GM23338 (cell line): Measurements from ENCODE around the gene YAP1.

Experiments used
- CREB1 ChIP-seq: fragments of 250-450 bp; sonication (Bioruptor Pico); IDR thresholded peaks from 2 replicates; pipeline ENCODE4 v1.5.0; 2020; ENCODE audit warnings: low read depth, mild to moderate bottlenecking, moderate library complexity
- CTCF ChIP-seq, 2 experiments: fragments of 200-600 bp in 1 of 2; sonication (generic) in 1 of 2; conservative IDR thresholded peaks; 2 replicates each; pipeline versions ENCODE4 v1.5.1 to v1.6.1; 2016 to 2017; ENCODE audit warnings: antibody characterized with exemption in 2 of 2, low read depth in 2 of 2, mild to moderate bottlenecking in 2 of 2, moderate library complexity in 1 of 2
- ETS1 ChIP-seq: IDR thresholded peaks from 2 replicates; pipeline ENCODE4 v1.6.1; 2016; ENCODE audit warnings: antibody characterized with exemption
- EZH2 ChIP-seq: fragments of 200-600 bp; sonication (generic); IDR thresholded peaks from one replicate; pipeline ENCODE4 v1.8.0; 2017; ENCODE audit warnings: antibody characterized with exemption, mild to moderate bottlenecking, low read depth; ENCODE audit not compliant: unreplicated experiment
- EZH2phosphoT487 ChIP-seq: fragments of 200-600 bp; sonication (generic); IDR thresholded peaks from one replicate; pipeline ENCODE4 v1.8.1; 2018; ENCODE audit warnings: antibody characterized with exemption; ENCODE audit not compliant: unreplicated experiment
- JUNB ChIP-seq: IDR thresholded peaks from one replicate; pipeline ENCODE4 v1.6.1; 2016; ENCODE audit warnings: antibody characterized with exemption; ENCODE audit not compliant: unreplicated experiment
- POLR2AphosphoS5 ChIP-seq: IDR thresholded peaks from 2 replicates; pipeline ENCODE4 v1.6.1; 2016; ENCODE audit warnings: antibody characterized with exemption, low read depth
- REST ChIP-seq: IDR thresholded peaks from one replicate; pipeline ENCODE4 v1.6.1; 2018; ENCODE audit warnings: antibody characterized with exemption; ENCODE audit not compliant: unreplicated experiment
- STAT1 ChIP-seq: IDR thresholded peaks from one replicate; pipeline ENCODE4 v1.6.1; 2016; ENCODE audit warnings: antibody characterized with exemption; ENCODE audit not compliant: unreplicated experiment
- ZNF114 ChIP-seq: fragments of 250-450 bp; sonication (Bioruptor Pico); IDR thresholded peaks from 2 replicates; pipeline ENCODE4 v1.5.0; 2020; ENCODE audit warnings: mild to moderate bottlenecking, moderate library complexity
- ZNF331 ChIP-seq: fragments of 250-450 bp; sonication (Bioruptor Pico); IDR thresholded peaks from 2 replicates; pipeline ENCODE4 v1.5.0; 2020; ENCODE audit warnings: low read depth, mild to moderate bottlenecking, moderate library complexity

- TF ChIP-seq REST (no peak), CTCF (conservative IDR thresholded peaks at IDR 0.05; ENCODE audit: low read depth in 2 of 2) (no peak), ZNF331 (CRISPR knock-in tag) (no peak), EZH2 (no peak), EZH2phosphoT487 (no peak), STAT1 (no peak), POLR2AphosphoS5 (no peak), ETS1 (no peak), ZNF114 (CRISPR knock-in tag) (no peak), JUNB (no peak), CREB1 (CRISPR knock-in tag) (no peak)
Measured at GRCh38 chr11:102202972-102203371, 92.7 kb downstream of the YAP1 start.
